Activated T-helper 2 cell treated with anti-CD3 and anti-CD28 coated beads, Interferon-gamma antibody, Interleukin-2, Interleukin-4, amounts not matched to agents 10 μg/mL and 5 μg/mL and 100 μg/mL, durations not matched to agents 14 hours and 24 hours and 36 hours (primary cell): ENCODE results near the gene DUSP22. TPM values are rescaled to one million over a fixed set of nuclear protein-coding genes. Genes with fewer than 3 reads are reported as not detected.

Experiments
- DNase-seq: peaks from one replicate; pipeline ENCODE4 v3.0.0; 2021; ENCODE audit warnings: low spot score
- H3K27ac Mint-ChIP-seq: one replicate; pipeline ENCODE4 v1.8.0; 2021; ENCODE audit warnings: mixed read lengths
- H3K27me3 Mint-ChIP-seq: one replicate; pipeline ENCODE4 v1.8.0; 2021; ENCODE audit warnings: low read depth, mixed read lengths
- H3K36me3 Mint-ChIP-seq: one replicate; pipeline ENCODE4 v1.8.0; 2021; ENCODE audit warnings: low read depth, mixed read lengths
- H3K4me1 Mint-ChIP-seq: one replicate; pipeline ENCODE4 v1.8.0; 2021; ENCODE audit warnings: low read depth, mixed read lengths
- H3K4me3 Mint-ChIP-seq: one replicate; pipeline ENCODE4 v1.8.0; 2021; ENCODE audit warnings: low read depth, mild to moderate bottlenecking, moderate library complexity, mixed read lengths
- H3K9me3 Mint-ChIP-seq: one replicate; pipeline ENCODE4 v1.8.0; 2021; ENCODE audit warnings: mixed read lengths
- intact Hi-C: fragments of 100-400 bp; cut with micrococcal nuclease; formaldehyde crosslinking; loops from one replicate; pipeline ENCODE4 v1.15.1; 2023
- total RNA-seq: library from RNA; stranded (reverse); gene quantifications from 2 replicates; pipeline ENCODE4 v1.2.3, GENCODE V29; 2022

The DUSP22 gene
- total RNA-seq, 1 donor from 2014 or later: 27.5 TPM

GRCh38 chr6:346386-347030 is 54.2 kb downstream of the DUSP22 start:
- Mint-ChIP-seq H3K4me1 (peaks cover 13% of the 10 kb centered on the region), H3K36me3 (peaks cover 30% of the 10 kb centered on the region), H3K4me3 (no peak overlapping the region), H3K27ac (no peak overlapping the region), H3K27me3 (no peaks in the 10 kb centered on the region), H3K9me3 (no peaks in the 10 kb centered on the region)
- intact Hi-C loops: no loop called here
- no peak for DNase-seq

GRCh38 chr6:347232-347631 is 54.9 kb downstream of the DUSP22 start:
- peaks cover 23% of the 10 kb centered on the region for H3K36me3 Mint-ChIP-seq
- no peak overlapping the region for H3K4me3 Mint-ChIP-seq
- peaks cover 6% of the 10 kb centered on the region for H3K4me1 Mint-ChIP-seq
- H3K9me3 Mint-ChIP-seq: no peaks in the 10 kb centered on the region
- no peaks in the 10 kb centered on the region for H3K27me3 Mint-ChIP-seq
- H3K27ac Mint-ChIP-seq: no peak overlapping the region
- no peak for DNase-seq
- intact Hi-C loops: no loop called here

- no peaks in the 10 kb centered on the region for H3K9me3 Mint-ChIP-seq
- H3K36me3 Mint-ChIP-seq: peaks cover 23% of the 10 kb centered on the region
- no peak for DNase-seq
- no peak overlapping the region for H3K27ac Mint-ChIP-seq
- no peak overlapping the region for H3K4me3 Mint-ChIP-seq
- no peaks in the 10 kb centered on the region for H3K27me3 Mint-ChIP-seq
- H3K4me1 Mint-ChIP-seq: peaks cover 2% of the 10 kb centered on the region
- intact Hi-C loops: no loop called here
These were observed 55.9 kb downstream of the DUSP22 start for GRCh38 chr6:347951-348859.

- no peak for DNase-seq
- intact Hi-C loops: no loop called here
- Mint-ChIP-seq H3K4me3 (no peak overlapping the region), H3K27ac (no peak overlapping the region), H3K27me3 (no peaks in the 10 kb centered on the region), H3K4me1 (peaks cover 2% of the 10 kb centered on the region), H3K9me3 (no peaks in the 10 kb centered on the region), H3K36me3 (peaks cover 22% of the 10 kb centered on the region)
These were observed 56.6 kb downstream of the DUSP22 start for GRCh38 chr6:348860-349396.

- Mint-ChIP-seq H3K9me3 (no peaks in the 10 kb centered on the region), H3K36me3 (peaks cover 21% of the 10 kb centered on the region), H3K4me1 (peaks cover 1% of the 10 kb centered on the region), H3K4me3 (no peak overlapping the region), H3K27me3 (no peaks in the 10 kb centered on the region), H3K27ac (no peak overlapping the region)
- intact Hi-C loops: no loop called here
- no peak for DNase-seq
These were observed 57.2 kb downstream of the DUSP22 start for GRCh38 chr6:349491-349921.

GRCh38 chr6:350371-350770 is 58.1 kb downstream of the DUSP22 start:
- no peak overlapping the region for H3K27ac Mint-ChIP-seq
- H3K9me3 Mint-ChIP-seq: no peaks in the 10 kb centered on the region
- H3K4me1 Mint-ChIP-seq: no peaks in the 10 kb centered on the region
- DNase-seq: no peak
- no peak overlapping the region for H3K4me3 Mint-ChIP-seq
- no peaks in the 10 kb centered on the region for H3K27me3 Mint-ChIP-seq
- intact Hi-C loops: no loop called here
- peaks cover 21% of the 10 kb centered on the region for H3K36me3 Mint-ChIP-seq

GRCh38 chr6:351011-351866 is 59.0 kb downstream of the DUSP22 start:
- H3K27ac Mint-ChIP-seq: no peak overlapping the region
- H3K27me3 Mint-ChIP-seq: no peaks in the 10 kb centered on the region
- no peaks in the 10 kb centered on the region for H3K9me3 Mint-ChIP-seq
- H3K36me3 Mint-ChIP-seq: peaks cover 21% of the 10 kb centered on the region
- H3K4me3 Mint-ChIP-seq: no peak overlapping the region
- H3K4me1 Mint-ChIP-seq: no peaks in the 10 kb centered on the region
- DNase-seq: no peak
- intact Hi-C loops: no loop called here

GRCh38 chr6:351867-352289 is 59.6 kb downstream of the DUSP22 start:
- Mint-ChIP-seq H3K9me3 (no peaks in the 10 kb centered on the region), H3K36me3 (peaks cover 21% of the 10 kb centered on the region), H3K4me1 (peaks cover 3% of the 10 kb centered on the region), H3K27me3 (no peaks in the 10 kb centered on the region), H3K27ac (no peak overlapping the region), H3K4me3 (no peak overlapping the region)
- intact Hi-C loops: no loop called here
- no peak for DNase-seq

GRCh38 chr6:352474-352873 is 60.2 kb downstream of the DUSP22 start:
- H3K4me3 Mint-ChIP-seq: no peak overlapping the region
- no peak overlapping the region for H3K27ac Mint-ChIP-seq
- no peak for DNase-seq
- peaks cover 7% of the 10 kb centered on the region for H3K4me1 Mint-ChIP-seq
- H3K27me3 Mint-ChIP-seq: no peaks in the 10 kb centered on the region
- intact Hi-C loops: no loop called here
- no peaks in the 10 kb centered on the region for H3K9me3 Mint-ChIP-seq
- H3K36me3 Mint-ChIP-seq: peaks cover 21% of the 10 kb centered on the region

- H3K36me3 Mint-ChIP-seq: peaks cover 18% of the 10 kb centered on the region
- intact Hi-C loops: no loop called here
- no peaks in the 10 kb centered on the region for H3K9me3 Mint-ChIP-seq
- DNase-seq: no peak
- no peak overlapping the region for H3K4me3 Mint-ChIP-seq
- H3K4me1 Mint-ChIP-seq: peaks cover 10% of the 10 kb centered on the region
- no peak overlapping the region for H3K27ac Mint-ChIP-seq
- no peaks in the 10 kb centered on the region for H3K27me3 Mint-ChIP-seq
These were observed 60.7 kb downstream of the DUSP22 start for GRCh38 chr6:352896-353470.

- no peak overlapping the region for H3K4me3 Mint-ChIP-seq
- H3K27ac Mint-ChIP-seq: no peak overlapping the region
- peaks cover 9% of the 10 kb centered on the region for H3K36me3 Mint-ChIP-seq
- intact Hi-C loops: no loop called here
- H3K9me3 Mint-ChIP-seq: no peaks in the 10 kb centered on the region
- H3K27me3 Mint-ChIP-seq: no peaks in the 10 kb centered on the region
- peaks cover 10% of the 10 kb centered on the region for H3K4me1 Mint-ChIP-seq
- no peak for DNase-seq
These were observed 61.6 kb downstream of the DUSP22 start for GRCh38 chr6:353642-354614.
